NK-92 (cell line): ENCODE results near the gene PPP1R15B.

Experiments
- DNase-seq: peaks from one replicate; lab custom pipeline; 2025; ENCODE audit not compliant: unreplicated experiment; lab: John Stamatoyannopoulos, UW

PPP1R15B gene

GRCh38 chr1:204411451-204412204 lies at the start of gene PPP1R15B:
TSS of gene PPP1R15B (minus strand) at chr1:204411817. CDS start at chr1:204411411, 406 bp downstream.
- DNase-seq: peak; percentile 86

DNA sequence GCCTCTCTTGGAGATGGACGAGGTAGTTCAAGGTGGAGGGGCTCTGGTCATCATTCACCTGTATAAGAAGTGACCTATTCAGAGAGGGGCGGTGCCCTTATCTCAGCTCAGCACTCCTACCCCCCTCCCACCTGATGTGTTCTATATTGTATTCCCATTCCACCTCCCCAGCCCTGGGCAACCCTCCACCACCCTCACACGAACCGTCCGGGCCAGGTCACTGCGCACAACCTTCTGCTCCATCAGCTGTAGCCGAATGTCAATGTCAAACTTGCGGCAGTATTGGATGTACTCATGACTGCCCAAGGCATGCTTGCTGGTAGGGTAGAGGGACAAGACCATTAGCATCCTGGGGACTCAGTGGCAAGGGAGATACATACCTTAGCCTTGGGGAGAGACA lies 48.7 kb upstream of the PPP1R15B start:
- DNase-seq: no peak

DNA sequence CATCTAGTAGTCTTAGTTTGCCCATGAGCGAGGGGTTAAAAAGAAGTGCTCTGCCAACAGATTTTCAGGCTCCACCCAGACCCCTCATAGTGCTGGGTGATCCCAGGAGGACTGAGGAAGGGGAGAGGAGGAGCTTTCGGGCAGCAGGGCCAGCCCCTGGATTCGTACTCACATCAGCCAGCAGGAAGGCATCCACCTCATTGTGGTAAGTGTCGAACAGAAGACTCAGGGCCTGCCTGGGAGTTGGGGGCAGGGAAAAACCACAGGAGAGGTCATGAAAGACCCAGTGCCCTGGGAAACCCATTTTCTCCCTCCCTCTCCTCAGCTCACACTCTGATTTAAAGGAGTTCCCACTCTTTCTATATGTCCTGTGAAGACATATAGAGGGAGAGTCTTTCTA lies 48.1 kb upstream of the PPP1R15B start:
- no peak for DNase-seq

- no peak for DNase-seq
These were observed 46.0 kb upstream of the PPP1R15B start for GRCh38 chr1:204457666-204458065.

- no peak for DNase-seq
These were observed 45.3 kb upstream of the PPP1R15B start for GRCh38 chr1:204456826-204457442.

DNA sequence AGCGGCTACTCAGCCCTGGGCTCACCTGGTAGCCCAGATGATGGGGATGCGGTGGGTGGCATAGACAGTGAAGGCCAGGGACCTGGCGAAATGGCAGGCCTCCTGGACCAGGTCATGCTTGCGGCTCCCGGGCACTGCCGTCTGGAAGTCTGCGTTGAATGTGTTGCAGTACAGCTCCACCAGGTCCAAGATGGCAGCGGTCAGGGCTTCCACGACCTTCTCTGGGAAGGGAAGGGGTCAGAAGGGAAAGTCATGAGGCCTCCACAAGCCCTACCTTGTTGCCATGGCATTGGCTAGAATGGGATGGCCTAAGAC lies 44.2 kb upstream of the PPP1R15B start:
- no peak for DNase-seq

- DNase-seq: no peak
These were observed 43.6 kb upstream of the PPP1R15B start for GRCh38 chr1:204455063-204455830.

DNA sequence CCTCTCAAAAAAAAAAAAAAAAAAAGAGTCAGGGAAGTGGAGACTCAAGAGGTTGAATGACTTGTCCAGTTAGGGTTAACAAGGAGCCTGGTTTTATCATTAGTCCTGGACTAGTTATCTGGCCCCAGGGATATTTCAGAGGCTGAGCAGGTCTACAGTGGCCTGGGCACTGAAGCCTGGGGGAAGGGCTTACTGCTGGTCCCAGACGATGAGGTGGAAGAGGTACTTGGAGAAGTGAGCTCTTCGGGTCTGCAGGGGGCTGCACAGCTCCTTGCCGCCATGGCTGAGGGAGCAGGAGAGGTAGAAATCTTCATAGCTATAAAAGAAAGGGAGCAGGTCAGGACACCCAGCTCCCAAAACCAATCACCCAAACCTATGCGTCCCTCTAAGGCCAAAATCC lies 42.9 kb upstream of the PPP1R15B start:
- DNase-seq: no peak

DNA sequence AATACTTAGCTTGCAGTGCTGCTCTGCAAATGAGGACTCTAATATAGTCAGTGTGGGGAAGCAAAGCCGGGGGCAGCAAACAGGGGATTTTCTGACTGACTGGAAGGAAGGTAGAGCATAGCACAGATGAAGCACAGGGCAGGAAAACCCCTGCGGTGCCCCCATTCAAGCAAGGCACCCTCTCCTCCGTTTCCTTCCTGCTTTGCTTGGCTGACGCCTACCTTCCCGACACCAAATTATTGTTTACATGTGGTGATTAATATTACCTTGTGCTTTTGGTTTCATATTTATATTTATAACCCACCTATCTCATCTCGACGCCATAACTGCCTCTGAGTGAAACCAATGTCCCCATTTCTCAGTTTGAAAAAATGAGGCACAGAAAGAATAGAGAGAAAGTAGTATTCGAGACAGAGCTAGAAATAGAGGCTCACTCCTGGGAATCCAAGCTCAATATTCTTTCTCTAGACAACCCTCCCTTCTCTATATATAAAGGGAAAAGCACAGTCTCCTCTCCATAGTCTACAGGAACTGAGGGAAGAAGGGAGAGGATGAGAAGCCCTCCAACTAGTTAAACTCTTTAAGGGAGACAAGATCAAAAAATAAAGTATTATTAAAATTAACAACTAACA lies 41.6 kb upstream of the PPP1R15B start:
- no peak for DNase-seq

- no peak for DNase-seq
These were observed 39.9 kb upstream of the PPP1R15B start for GRCh38 chr1:204451352-204452124.

DNA sequence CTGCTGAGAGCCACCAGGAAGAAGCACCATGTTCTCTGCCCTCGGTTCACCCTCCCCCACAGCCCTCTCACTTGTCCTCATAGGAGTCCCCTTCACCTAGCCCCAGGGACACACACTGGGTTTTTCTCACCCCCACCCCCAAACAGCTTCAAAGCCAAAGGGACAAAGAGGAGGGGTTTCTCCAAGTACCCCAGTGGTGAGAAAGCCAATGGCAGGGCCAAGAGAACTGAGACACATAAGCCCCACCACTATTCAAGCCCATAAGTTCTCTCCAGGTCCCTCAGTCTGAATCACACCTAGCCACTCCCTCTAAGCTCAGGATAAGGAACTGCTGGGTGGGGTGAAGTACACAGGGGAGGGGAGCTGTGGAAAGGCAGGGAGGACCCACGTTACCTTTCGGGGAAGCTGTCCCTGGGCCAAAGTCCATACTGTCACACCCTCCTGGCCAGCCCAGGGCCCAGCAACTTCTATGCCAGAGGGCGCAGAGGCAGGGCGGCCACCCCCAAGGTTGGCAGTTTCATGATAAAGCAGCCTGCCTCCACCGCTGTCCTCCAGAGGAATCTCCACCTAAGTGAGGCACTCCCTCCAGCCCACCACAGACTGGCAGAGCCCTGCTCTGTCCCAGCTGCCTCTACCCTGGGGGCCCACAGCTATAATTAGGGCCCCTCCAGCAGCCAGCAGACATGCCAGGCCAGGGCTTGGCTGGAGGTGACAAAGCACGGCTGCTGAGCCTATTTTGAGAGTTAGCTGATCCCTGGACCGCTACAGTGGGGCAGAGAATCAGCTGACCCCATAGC lies 39.0 kb upstream of the PPP1R15B start:
- no peak for DNase-seq

DNA sequence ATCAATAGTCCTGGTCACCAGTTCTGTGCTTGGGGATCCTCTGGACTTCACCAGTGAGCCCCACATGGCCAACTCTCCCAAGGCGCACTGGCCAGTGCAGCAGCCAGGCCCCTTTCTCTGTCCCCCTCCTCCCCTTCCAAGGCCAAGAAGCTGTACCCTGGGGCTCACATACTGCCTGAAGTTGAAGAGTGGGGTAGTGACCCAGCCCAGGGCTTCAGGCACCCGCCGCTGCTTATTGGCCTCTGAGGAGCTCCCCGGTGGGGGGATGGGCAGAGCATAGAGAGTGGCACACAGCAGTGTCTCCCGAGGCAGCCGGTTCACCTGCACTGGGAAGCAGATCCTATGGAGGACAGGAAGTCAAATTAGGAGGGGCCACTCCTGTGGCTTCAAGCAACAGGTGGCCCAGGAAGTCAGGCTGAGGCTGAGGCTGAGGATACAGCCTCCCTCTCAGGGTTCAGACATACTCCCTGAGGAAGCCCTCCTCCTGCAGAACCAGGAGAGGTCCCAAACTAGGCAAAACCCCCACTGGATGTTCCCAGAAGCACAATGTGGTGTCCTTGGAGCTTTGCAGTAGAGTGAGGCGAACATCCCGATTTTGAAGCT lies 38.2 kb upstream of the PPP1R15B start:
- DNase-seq: no peak

GRCh38 chr1:204448991-204449677 lies 37.5 kb upstream of the PPP1R15B start:
- DNase-seq: no peak

GRCh38 chr1:204448344-204448964 lies 36.8 kb upstream of the PPP1R15B start:
- DNase-seq: no peak

- DNase-seq: no peak
These were observed 36.1 kb upstream of the PPP1R15B start for GRCh38 chr1:204447736-204448135.

DNA sequence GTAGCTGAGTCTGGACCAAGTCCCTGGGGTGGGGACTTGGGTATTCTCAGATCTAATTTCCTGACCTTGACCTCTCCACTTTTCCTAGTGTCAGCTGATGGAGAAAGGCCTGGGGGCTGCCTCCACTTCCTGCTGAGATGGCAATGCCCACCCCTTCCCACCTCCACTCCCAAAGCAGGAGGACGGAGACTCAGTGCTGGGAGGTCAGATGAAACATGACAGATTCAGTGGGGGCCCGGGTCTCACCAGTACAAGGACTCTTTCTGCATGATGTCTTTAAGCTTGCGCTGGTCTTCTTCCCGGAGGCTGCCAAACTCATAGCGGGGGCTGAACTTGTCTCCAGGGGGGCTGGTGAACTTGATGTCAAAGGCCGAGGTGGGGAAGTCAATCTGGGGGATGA lies 35.6 kb upstream of the PPP1R15B start:
- DNase-seq: no peak

DNA sequence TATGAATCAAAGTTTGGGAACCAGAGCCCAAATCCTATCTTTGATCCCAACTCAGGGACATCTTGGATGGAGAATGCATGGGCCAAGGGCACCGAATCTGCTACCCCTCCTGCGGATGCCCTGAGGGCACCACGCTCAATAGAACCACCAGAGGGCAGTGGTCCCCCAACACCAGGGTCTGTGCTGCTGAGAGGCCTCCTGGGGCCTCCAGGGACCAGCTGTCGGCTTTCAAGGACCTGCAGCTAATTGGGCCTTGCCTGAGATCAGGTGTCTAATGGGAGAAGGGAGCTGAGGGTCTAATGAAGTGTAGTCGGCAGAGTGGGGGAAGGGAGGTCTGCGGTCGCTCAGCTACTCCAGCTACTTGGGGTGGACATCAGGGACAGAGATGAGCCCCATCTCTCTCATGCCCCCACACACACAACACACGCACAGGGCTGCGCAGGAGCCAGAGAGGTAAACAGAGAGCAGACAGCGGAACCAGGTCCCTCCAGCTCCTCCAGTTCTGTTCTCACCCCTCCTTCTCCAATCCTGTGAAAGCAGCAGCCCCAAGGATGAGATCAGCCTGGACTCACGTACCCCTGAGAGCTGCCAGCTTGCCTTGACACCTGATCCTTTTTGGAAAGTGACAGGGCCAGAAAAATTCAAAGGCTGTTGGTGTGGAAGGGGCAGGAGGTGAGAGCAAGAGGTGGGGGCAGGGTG lies 34.9 kb upstream of the PPP1R15B start:
- no peak for DNase-seq

DNA sequence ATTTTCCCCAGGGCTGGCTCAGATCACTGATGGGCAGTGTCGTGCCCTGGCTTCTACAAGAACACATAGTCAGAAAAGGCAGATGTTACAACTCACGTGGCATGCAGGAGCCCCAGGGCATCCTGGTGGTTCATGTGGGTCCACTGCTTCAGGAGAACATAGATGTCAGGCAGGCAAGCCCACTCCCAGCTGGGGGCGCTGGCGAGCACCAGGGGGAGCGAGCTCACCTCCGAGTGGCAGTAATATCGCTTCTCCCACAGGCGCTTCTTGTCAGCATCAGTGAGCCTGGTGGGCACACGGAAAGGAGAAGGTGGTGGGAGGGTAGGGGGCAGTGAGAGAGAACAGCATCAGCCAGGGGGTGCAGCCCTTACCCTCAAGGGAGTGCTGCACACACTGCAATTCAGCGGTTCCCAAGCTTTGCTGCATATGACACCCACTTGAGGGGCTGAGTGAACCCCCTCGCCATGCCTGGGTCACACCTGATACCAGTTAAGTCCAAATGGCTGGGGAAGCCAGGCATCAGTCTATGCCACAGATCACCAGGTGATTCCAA lies 34.3 kb upstream of the PPP1R15B start:
- DNase-seq: no peak
